GM10266 (cell line): ENCODE results near the gene ZNF169.
A peak's percentile ranks its signal among the peaks of the same experiment; 100 is the strongest.
"Not testable (repeated sequence)": the region's sequence is repeated elsewhere in the genome, so short reads cannot be mapped to it uniquely, and the experiment has no call there.

ENCODE experiments used
- DNase-seq: peaks from one replicate; pipeline ENCODE4 v3.0.0; 2012; ENCODE audit errors: extremely low spot score
- CTCF ChIP-seq: IDR thresholded peaks from 2 replicates; pipeline ENCODE4 v1.5.1; 2012; ENCODE audit warnings: mild to moderate bottlenecking, low read depth; ENCODE audit not compliant: control insufficient read depth, insufficient read depth; ENCODE audit errors: missing control alignments

The ZNF169 gene

GRCh38 chr9:94259077-94259862 is at the start of gene ZNF169:
Gene ZNF169 (plus strand): TSS chr9:94259298. CDS start chr9:94278813, 19,515 bp downstream.
- no peak for TF ChIP-seq CTCF
- DNase-seq, result peak; percentile 91

- no peak for TF ChIP-seq CTCF
- no peak for DNase-seq
Measured at GRCh38 chr9:94210616-94211603, 48.2 kb upstream of the ZNF169 start.

- TF ChIP-seq CTCF, result no peak
- DNase-seq, result no peak
Measured at GRCh38 chr9:94212091-94212490, 47.0 kb upstream of the ZNF169 start.

GRCh38 chr9:94212531-94212930 is 46.6 kb upstream of the ZNF169 start:
- no peak for DNase-seq
- TF ChIP-seq CTCF, result no peak

- peak; percentile 79 for DNase-seq
- TF ChIP-seq CTCF, result peak; percentile 77
Measured at GRCh38 chr9:94213511-94214124, 45.5 kb upstream of the ZNF169 start.

GRCh38 chr9:94222870-94223269 is 36.2 kb upstream of the ZNF169 start:
- TF ChIP-seq CTCF, result no peak
- no peak for DNase-seq

- not testable (repeated sequence) for DNase-seq
Measured at GRCh38 chr9:94225413-94225812, 33.7 kb upstream of the ZNF169 start.
